B cell (primary cell): ENCODE measurements around the gene CHRD. TPM values are rescaled to one million over a fixed set of nuclear protein-coding genes. Genes with fewer than 3 reads are reported as not detected.

Experiments
- ATAC-seq: fragments of 200-7000 bp; cut with Tn5 transposase; one replicate; pipeline ENCODE4 v1.10.0; 2021; ENCODE audit warnings: low read depth, mild to moderate bottlenecking, moderate number of reproducible peaks, moderate library complexity
- CTCF ChIA-PET: fragments of 350-600 bp; sonication (Branson Sonifier 250); formaldehyde crosslinking; loops from one replicate; lab custom pipeline; 2021; ENCODE audit warnings: antibody characterized with exemption, inconsistent platforms; lab: Charles Lee
- POLR2A ChIA-PET: fragments of 350-600 bp; sonication (Branson Sonifier 250); formaldehyde crosslinking; loops from one replicate; lab custom pipeline; 2021; ENCODE audit warnings: antibody characterized with exemption; lab: Charles Lee
- DNase-seq: peaks from one replicate; pipeline ENCODE4 v3.0.0; 2013
- H2AFZ ChIP-seq: 2 replicates; pipeline ENCODE4 v1.6.1; 2012; ENCODE audit warnings: mild to moderate bottlenecking, low read depth, low read length; ENCODE audit not compliant: insufficient read depth, poor library complexity, severe bottlenecking
- H3K27ac ChIP-seq, 2 donors: 1 replicate in 1 of 2; 2 replicates in 1 of 2; pipeline ENCODE4 v1.5.1; 2012 to 2013; ENCODE audit warnings: low read length in 2 of 2, mild to moderate bottlenecking in 2 of 2, moderate library complexity in 1 of 2
- H3K27me3 ChIP-seq, 4 experiments: fragments of 200-600 bp in 1 of 4; sonication (generic) in 1 of 4; replicated peaks in 1 of 4; 1 replicate in 2 of 4; 2 replicates in 2 of 4; pipeline versions ENCODE4 v1.6.1 to v1.7.0; 2013 to 2016; ENCODE audit warnings: low read length in 3 of 4, mild to moderate bottlenecking in 2 of 4, mixed read lengths in 1 of 4, moderate library complexity in 1 of 4; ENCODE audit not compliant: insufficient read depth in 4 of 4, control insufficient read depth in 3 of 4; ENCODE audit errors: control extremely low read depth in 1 of 4
- H3K36me3 ChIP-seq, 2 experiments: replicated peaks in 1 of 2; 1 replicate in 1 of 2; 2 replicates in 1 of 2; pipeline versions ENCODE4 v1.6.1 to v1.7.1; 2013; ENCODE audit warnings: low read length in 1 of 2; ENCODE audit not compliant: insufficient read depth in 2 of 2, control insufficient read depth in 1 of 2; ENCODE audit errors: control extremely low read depth in 1 of 2, extremely low read depth in 1 of 2
- H3K4me1 ChIP-seq, 2 donors: fragments of 200-600 bp in 1 of 2; sonication (generic) in 1 of 2; 1 replicate in 1 of 2; 2 replicates in 1 of 2; pipeline versions ENCODE4 v1.5.1 to v1.6.1; 2013 to 2017; ENCODE audit warnings: low read length in 2 of 2; ENCODE audit not compliant: control insufficient read depth in 2 of 2, insufficient read depth in 2 of 2
- H3K4me2 ChIP-seq: replicated peaks from 2 replicates; pipeline ENCODE3; 2012; ENCODE audit warnings: mild to moderate bottlenecking, low read depth, low read length; ENCODE audit not compliant: poor library complexity, severe bottlenecking
- H3K4me3 ChIP-seq, 5 experiments: fragments of 200-600 bp in 1 of 5; sonication (generic) in 1 of 5; 1 replicate in 3 of 5; 2 replicates in 2 of 5; pipeline versions ENCODE4 v1.5.1 to v1.7.0; 2011 to 2016; ENCODE audit warnings: low read length in 4 of 5, mild to moderate bottlenecking in 4 of 5, low read depth in 2 of 5, control low read depth in 1 of 5, moderate library complexity in 1 of 5; ENCODE audit not compliant: insufficient read depth in 1 of 5; ENCODE audit errors: control extremely low read depth in 1 of 5, extremely low read depth in 1 of 5
- H3K79me2 ChIP-seq: fragments of 200-600 bp; sonication (generic); one replicate; pipeline ENCODE4 v1.6.0; 2016; ENCODE audit warnings: low read length; ENCODE audit not compliant: control insufficient read depth, insufficient read depth
- H3K9ac ChIP-seq: fragments of 200-600 bp; sonication (generic); 2 replicates; pipeline ENCODE4 v1.6.1; 2017; ENCODE audit warnings: mild to moderate bottlenecking, low read length, moderate library complexity
- H3K9me3 ChIP-seq, 3 donors: one replicate each; pipeline versions ENCODE4 v1.6.1 to v1.7.1; 2013; ENCODE audit warnings: low read length in 2 of 3; ENCODE audit not compliant: control insufficient read depth in 2 of 3, insufficient read depth in 1 of 3; ENCODE audit errors: control extremely low read depth in 1 of 3
- H4K20me1 ChIP-seq: 2 replicates; pipeline ENCODE4 v1.6.0; 2012; ENCODE audit warnings: mild to moderate bottlenecking, low read length; ENCODE audit not compliant: insufficient read depth, control insufficient read depth, poor library complexity, severe bottlenecking
- H3K27ac Mint-ChIP-seq: one replicate; pipeline ENCODE4 v1.8.0; 2021; ENCODE audit warnings: mixed read lengths
- H3K27me3 Mint-ChIP-seq: one replicate; pipeline ENCODE4 v1.8.0; 2021; ENCODE audit warnings: mixed read lengths
- H3K4me1 Mint-ChIP-seq: one replicate; pipeline ENCODE4 v1.8.0; 2021; ENCODE audit warnings: mixed read lengths
- H3K4me3 Mint-ChIP-seq: one replicate; pipeline ENCODE4 v1.8.0; 2021; ENCODE audit warnings: mixed read lengths
- H3K9me3 Mint-ChIP-seq: one replicate; pipeline ENCODE4 v1.8.0; 2022; ENCODE audit warnings: mixed read lengths; ENCODE audit not compliant: insufficient read depth
- EZH2 ChIP-seq: IDR thresholded peaks from 2 replicates; pipeline ENCODE4 v1.6.1; 2012; ENCODE audit warnings: borderline replicate concordance, low read depth, mild to moderate bottlenecking, moderate library complexity, low read length; ENCODE audit not compliant: insufficient read depth, poor library complexity, severe bottlenecking
- WGBS: methylation state at CpG from one replicate; pipeline ENCODE4 v1.1.5; 2013; ENCODE audit warnings: missing lambda C conversion rate; ENCODE audit not compliant: insufficient coverage; 5-methylcytosine and 5-hydroxymethylcytosine counted together
- intact Hi-C: fragments of 100-400 bp; cut with micrococcal nuclease; formaldehyde crosslinking; loops from one replicate; pipeline ENCODE4 v1.10.0; 2022
- polyA plus RNA-seq: library from polyadenylated mRNA; depleted of rRNA; stranded (reverse); fragments of >200 nt; gene quantifications from 2 replicates; pipeline ENCODE4 v1.2.3, GENCODE V29; 2012
- total RNA-seq, 2 donors: library from RNA; stranded (reverse); fragments of 120-200 nt in 1 of 2; gene quantifications; 1 replicate in 1 of 2; 2 replicates in 1 of 2; pipeline versions ENCODE4 v1.2.3 to v1.2.4, GENCODE V29; 2013 to 2022
- TF ChIP-seq, protein P1 (sequence below): fragments of 200-600 bp; IDR thresholded peaks from one replicate; pipeline ENCODE4 v1.8.0; 2022; ENCODE audit warnings: antibody characterized with exemption, mild to moderate bottlenecking

The CHRD gene
- total and polyA plus RNA-seq, 2 donors (not counting 1 experiment from before 2014, with no cell fraction given), result not detected

- Histone ChIP-seq H4K20me1 (no peaks in the 10 kb centered on the region), H3K4me1 (no peaks in the 10 kb centered on the region), H2AFZ (no peak overlapping the region), H3K79me2 (no peaks in the 10 kb centered on the region), H3K4me3 (no peak overlapping the region), H3K27me3 (no peaks in the 10 kb centered on the region), H3K9me3 (no peaks in the 10 kb centered on the region), H3K4me2 (no peak overlapping the region), H3K27ac (no peak overlapping the region), H3K36me3 (peaks cover 0 to 4% of the 10 kb centered on the region in 2 experiments), H3K9ac (no peak overlapping the region)
- no peak for ATAC-seq
- Mint-ChIP-seq H3K27me3 (no peaks in the 10 kb centered on the region), H3K4me1 (no peaks in the 10 kb centered on the region), H3K4me3 (no peak overlapping the region), H3K27ac (no peak overlapping the region), H3K9me3 (no peaks in the 10 kb centered on the region)
- intact Hi-C loops, result no loop called here
- POLR2A ChIA-PET, result no interaction called here
- DNase-seq, result no peak
- TF ChIP-seq EZH2, result no peak
- TF ChIP-seq, protein P1, sequence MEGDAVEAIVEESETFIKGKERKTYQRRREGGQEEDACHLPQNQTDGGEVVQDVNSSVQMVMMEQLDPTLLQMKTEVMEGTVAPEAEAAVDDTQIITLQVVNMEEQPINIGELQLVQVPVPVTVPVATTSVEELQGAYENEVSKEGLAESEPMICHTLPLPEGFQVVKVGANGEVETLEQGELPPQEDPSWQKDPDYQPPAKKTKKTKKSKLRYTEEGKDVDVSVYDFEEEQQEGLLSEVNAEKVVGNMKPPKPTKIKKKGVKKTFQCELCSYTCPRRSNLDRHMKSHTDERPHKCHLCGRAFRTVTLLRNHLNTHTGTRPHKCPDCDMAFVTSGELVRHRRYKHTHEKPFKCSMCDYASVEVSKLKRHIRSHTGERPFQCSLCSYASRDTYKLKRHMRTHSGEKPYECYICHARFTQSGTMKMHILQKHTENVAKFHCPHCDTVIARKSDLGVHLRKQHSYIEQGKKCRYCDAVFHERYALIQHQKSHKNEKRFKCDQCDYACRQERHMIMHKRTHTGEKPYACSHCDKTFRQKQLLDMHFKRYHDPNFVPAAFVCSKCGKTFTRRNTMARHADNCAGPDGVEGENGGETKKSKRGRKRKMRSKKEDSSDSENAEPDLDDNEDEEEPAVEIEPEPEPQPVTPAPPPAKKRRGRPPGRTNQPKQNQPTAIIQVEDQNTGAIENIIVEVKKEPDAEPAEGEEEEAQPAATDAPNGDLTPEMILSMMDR, result no peak
- WGBS, result over 99% methylated on average over 19 of the region's 24 CpGs
- CTCF ChIA-PET, result interaction anchor here (0.8 to 1.3 kb wide), 3 partner anchors 9 to 449 kb away, joined by 3 to 4 read pairs (median 4); no protein-coding TSS in a partner anchor
These were observed 35.1 kb upstream of the CHRD start for GRCh38 chr3:184344579-184345316.
